HepG2 (cell line): ENCODE data around the gene KSR1.

Experiments
- HMGXB4 ChIP-seq, 2 experiments: sonication (generic) in 1 of 2; formaldehyde crosslinking in 1 of 2; IDR thresholded peaks; 2 replicates each; pipeline versions ENCODE4 v1.4.0 to v1.6.1; 2018 to 2020; ENCODE audit warnings: missing genetic modification reagents in 2 of 2, borderline replicate concordance in 1 of 2, low read depth in 1 of 2, mild to moderate bottlenecking in 1 of 2, missing biosample characterization in 1 of 2
- PCBP2 ChIP-seq: fragments of 200-400 bp; formaldehyde crosslinking; optimal IDR thresholded peaks from 2 replicates; pipeline ENCODE3; 2018; ENCODE audit warnings: low read length, low read depth; ENCODE audit not compliant: poor library complexity, severe bottlenecking
- RAD21 ChIP-seq: fragments of 450-650 bp; formaldehyde crosslinking; IDR thresholded peaks from 2 replicates; pipeline ENCODE4 v1.5.0; 2020; ENCODE audit warnings: mild to moderate bottlenecking
- WIZ ChIP-seq: sonication (generic); formaldehyde crosslinking; IDR thresholded peaks from 2 replicates; pipeline ENCODE4 v1.5.1; 2020; ENCODE audit warnings: mild to moderate bottlenecking, missing genetic modification reagents
- ZBTB7B ChIP-seq: sonication (generic); formaldehyde crosslinking; IDR thresholded peaks from 2 replicates; pipeline ENCODE4 v1.4.0; 2020; ENCODE audit warnings: missing genetic modification reagents
- ZFP41 ChIP-seq: sonication (generic); formaldehyde crosslinking; IDR thresholded peaks from 2 replicates; pipeline ENCODE4 v1.4.0; 2020; ENCODE audit warnings: mild to moderate bottlenecking, missing genetic modification reagents, borderline replicate concordance

- TF ChIP-seq ZFP41 (CRISPR knock-in tag) = no peak
- no peak for TF ChIP-seq PCBP2
- TF ChIP-seq RAD21 (CRISPR knock-in tag) = no peak
- TF ChIP-seq WIZ (CRISPR knock-in tag) = no peak
- no peak for TF ChIP-seq HMGXB4 (CRISPR knock-in tag; IDR thresholded peaks at IDR 0.05; ENCODE audit: borderline replicate concordance in 1 of 2, low read depth in 1 of 2)
- TF ChIP-seq ZBTB7B (CRISPR knock-in tag) = no peak
These were observed 15.3 kb downstream of the KSR1 start for GRCh38 chr17:27471321-27472269.
